PC-9 (cell line): Measurements from ENCODE around the gene ATP11A.

ENCODE experiments used
- CTCF ChIP-seq: fragments of 200-600 bp; sonication (generic); conservative IDR thresholded peaks from 2 replicates; pipeline ENCODE4 v1.6.1; 2017; ENCODE audit warnings: mixed run types, antibody characterized with exemption, mild to moderate bottlenecking, moderate library complexity
- EZH2 ChIP-seq: fragments of 200-600 bp; sonication (generic); IDR thresholded peaks from 2 replicates; pipeline ENCODE4 v1.8.0; 2017; ENCODE audit warnings: antibody characterized with exemption, low read depth

GRCh38 chr13:112741185-112741755, 51.4 kb downstream of the ATP11A start:
- TF ChIP-seq CTCF (no peak), EZH2 (no peak)
